Neural cell (in vitro differentiated cells): ENCODE data around the gene TMBIM1. TPM values are rescaled to one million over a fixed set of nuclear protein-coding genes. Genes with fewer than 3 reads are reported as not detected.
A peak's percentile ranks its signal among the peaks of the same experiment; 100 is the strongest.

Experiments used
- H2AFZ ChIP-seq: fragments of 200-600, 300-800 bp; sonication (generic), shearing (Covaris generic); 2 replicates; pipeline ENCODE4 v1.6.0; 2014; ENCODE audit warnings: low read depth, mild to moderate bottlenecking, antibody characterized with exemption, low read length, moderate library complexity
- H3F3A ChIP-seq: fragments of 200-600 bp; shearing (Covaris generic); 2 replicates; pipeline ENCODE4 v1.6.1; 2016; ENCODE audit warnings: mild to moderate bottlenecking, moderate library complexity, mixed read lengths, antibody characterized with exemption, low read length; ENCODE audit not compliant: insufficient read depth, poor library complexity, severe bottlenecking
- H3K27ac ChIP-seq: fragments of 200-600, 300-800 bp; sonication (generic), shearing (Covaris generic); 2 replicates; pipeline ENCODE4 v1.5.1; 2014; ENCODE audit warnings: mild to moderate bottlenecking, low read length, moderate library complexity
- H3K27me3 ChIP-seq: fragments of 300-800, 200-600 bp; sonication (generic), shearing (Covaris generic); 2 replicates; pipeline ENCODE4 v1.6.0; 2014; ENCODE audit warnings: mild to moderate bottlenecking, low read depth, low read length, moderate library complexity; ENCODE audit not compliant: insufficient read depth
- H3K36me3 ChIP-seq: fragments of 300-800, 200-600 bp; sonication (generic), shearing (Covaris generic); 2 replicates; pipeline ENCODE4 v1.5.1; 2014; ENCODE audit warnings: mild to moderate bottlenecking, antibody characterized with exemption, low read length, moderate library complexity; ENCODE audit not compliant: insufficient read depth
- H3K4me2 ChIP-seq: fragments of 300-800, 200-600 bp; sonication (generic), shearing (Covaris generic); 2 replicates; pipeline ENCODE4 v1.6.0; 2014; ENCODE audit warnings: mild to moderate bottlenecking, low read length
- H3K4me3 ChIP-seq: fragments of 300-800, 200-600 bp; sonication (generic), shearing (Covaris generic); 2 replicates; pipeline ENCODE4 v1.5.1; 2014; ENCODE audit warnings: mild to moderate bottlenecking, low read length, moderate library complexity
- H3K79me2 ChIP-seq: fragments of 200-600 bp; shearing (Covaris generic); replicated peaks from 2 replicates; pipeline ENCODE4 v1.6.0; 2014; ENCODE audit warnings: mild to moderate bottlenecking, low read length, moderate library complexity; ENCODE audit not compliant: insufficient read depth
- H3K9ac ChIP-seq: fragments of 300-800, 200-600 bp; sonication (generic), shearing (Covaris generic); 2 replicates; pipeline ENCODE4 v1.6.1; 2016; ENCODE audit warnings: mild to moderate bottlenecking, low read length, mixed read lengths
- H3K9me2 ChIP-seq: fragments of 200-600 bp; shearing (Covaris generic); 2 replicates; pipeline ENCODE4 v1.6.1; 2016; ENCODE audit warnings: mild to moderate bottlenecking, low read length, mixed read lengths; ENCODE audit not compliant: insufficient read depth
- H3K9me3 ChIP-seq: fragments of 200-600, 300-800 bp; sonication (generic), shearing (Covaris generic); 2 replicates; pipeline ENCODE4 v1.6.1; 2016; ENCODE audit warnings: mild to moderate bottlenecking, mixed run types, low read length, moderate library complexity, mixed read lengths
- H4K20me1 ChIP-seq: fragments of 200-600 bp; shearing (Covaris generic); 2 replicates; pipeline ENCODE4 v1.6.1; 2016; ENCODE audit warnings: mild to moderate bottlenecking, mixed run types; ENCODE audit not compliant: insufficient read depth
- CTCF ChIP-seq: fragments of 450-650 bp; IDR thresholded peaks from 2 replicates; pipeline ENCODE4 v1.5.1; 2014; ENCODE audit warnings: antibody characterized with exemption, mild to moderate bottlenecking, moderate library complexity; ENCODE audit not compliant: poor library complexity, severe bottlenecking
- EP300 ChIP-seq: fragments of 450-650 bp; conservative IDR thresholded peaks from 2 replicates; pipeline ENCODE4 v1.6.1; 2014; ENCODE audit warnings: antibody characterized with exemption, mild to moderate bottlenecking, moderate library complexity; ENCODE audit not compliant: poor library complexity, severe bottlenecking
- EZH2 ChIP-seq: fragments of 200-600, 300-800 bp; shearing (Covaris generic), sonication (generic); IDR thresholded peaks from 2 replicates; pipeline ENCODE4 v1.6.1; 2014; ENCODE audit warnings: antibody characterized with exemption, low read length, borderline replicate concordance, mild to moderate bottlenecking; ENCODE audit not compliant: insufficient read depth, poor library complexity, severe bottlenecking
- MXI1 ChIP-seq: fragments of 450-650 bp; conservative IDR thresholded peaks from 2 replicates; pipeline ENCODE4 v1.6.1; 2014; ENCODE audit warnings: antibody characterized with exemption, mild to moderate bottlenecking; ENCODE audit not compliant: poor library complexity, severe bottlenecking
- POLR2AphosphoS5 ChIP-seq: IDR thresholded peaks from 2 replicates; pipeline ENCODE4 v1.6.1; 2012
- RAD21 ChIP-seq: fragments of 450-650 bp; conservative IDR thresholded peaks from 2 replicates; pipeline ENCODE4 v1.6.1; 2014; ENCODE audit warnings: antibody characterized with exemption, mild to moderate bottlenecking, moderate library complexity
- REST ChIP-seq: IDR thresholded peaks from 2 replicates; pipeline ENCODE4 v1.6.1; 2012; ENCODE audit warnings: borderline replicate concordance
- SMC3 ChIP-seq: fragments of 450-650 bp; conservative IDR thresholded peaks from 2 replicates; pipeline ENCODE4 v1.6.1; 2014; ENCODE audit warnings: antibody characterized with exemption, mild to moderate bottlenecking, moderate library complexity; ENCODE audit not compliant: poor library complexity
- TAF1 ChIP-seq: IDR thresholded peaks from 2 replicates; pipeline ENCODE4 v1.6.1; 2012; ENCODE audit warnings: low read depth
- polyA plus RNA-seq: library from polyadenylated mRNA; depleted of rRNA; stranded (reverse); fragments of >200 nt; gene quantifications from 2 replicates; pipeline ENCODE4 v1.2.3, GENCODE V29; 2014

The TMBIM1 gene
- polyA plus RNA-seq, 1 donor from 2014 or later, result not detected

GRCh38 chr2:218269900-218270720, 22.2 kb downstream of the TMBIM1 start, which contains the start of the genes AAMP and PNKD:
AAMP (minus strand) TSS chr2:218270137; CDS start chr2:218270086, 51 bp downstream.
PNKD (plus strand) TSS chr2:218270519; CDS start chr2:218270536, 17 bp downstream.
- Histone ChIP-seq H3K36me3 (no peaks in the 10 kb centered on the region), H3K27me3 (no peaks in the 10 kb centered on the region), H3K9ac (peak within 1 kb of the TSS; percentile 79), H3K9me3 (no peaks in the 10 kb centered on the region), H3K79me2 (peaks cover 9% of the 10 kb centered on the region), H2AFZ (peak within 1 kb of the TSS; percentile 59), H3K4me2 (peak within 1 kb of the TSS; percentile 89), H3K27ac (peak within 1 kb of the TSS; percentile 50), H3K9me2 (no peaks in the 10 kb centered on the region), H4K20me1 (no peaks in the 10 kb centered on the region), H3K4me3 (peak within 1 kb of the TSS; percentile 78), H3F3A (no peaks in the 10 kb centered on the region)
- TF ChIP-seq SMC3 (no peak), RAD21 (no peak), MXI1 (peak; percentile 81), EP300 (peak; percentile 28), CTCF (peak; percentile 52), POLR2AphosphoS5 (peak; percentile 79), EZH2 (no peak), TAF1 (no peak), REST (no peak)

GRCh38 chr2:218267259-218267658, 25.0 kb downstream of the TMBIM1 start:
- Histone ChIP-seq H3K9me3 (no peaks in the 10 kb centered on the region), H3K4me2 (no peak overlapping the region), H4K20me1 (no peaks in the 10 kb centered on the region), H3K4me3 (no peak overlapping the region), H3K9me2 (no peaks in the 10 kb centered on the region), H3K36me3 (no peaks in the 10 kb centered on the region), H3F3A (no peaks in the 10 kb centered on the region), H3K9ac (no peak overlapping the region), H3K79me2 (peaks cover 9% of the 10 kb centered on the region), H3K27me3 (no peaks in the 10 kb centered on the region), H3K27ac (no peak overlapping the region), H2AFZ (no peak overlapping the region)
- TF ChIP-seq POLR2AphosphoS5 (no peak), SMC3 (no peak), RAD21 (no peak), EP300 (no peak), TAF1 (no peak), EZH2 (no peak), CTCF (no peak), MXI1 (no peak), REST (no peak)
